K562 (cell line): Measurements from ENCODE around the gene GOLPH3. TPM values are rescaled to one million over a fixed set of nuclear protein-coding genes. Genes with fewer than 3 reads are reported as not detected.

Source experiments
- BDP1 ChIP-seq: IDR thresholded peaks from 3 replicates; pipeline ENCODE4 v1.6.1; 2011; ENCODE audit not compliant: insufficient read length, insufficient read depth
- C11orf30 ChIP-seq: fragments of 450-650 bp; IDR thresholded peaks from 2 replicates; pipeline ENCODE4 v1.6.1; 2016; ENCODE audit warnings: low read depth, mild to moderate bottlenecking
- CBX1 ChIP-seq: sonication (generic); IDR thresholded peaks from 2 replicates; pipeline ENCODE4 v1.6.1; 2016; ENCODE audit warnings: antibody characterized with exemption, low read depth, mild to moderate bottlenecking
- CCAR2 ChIP-seq: fragments of 200-400 bp; formaldehyde crosslinking; IDR thresholded peaks from 2 replicates; pipeline ENCODE4 v1.6.1; 2017; ENCODE audit warnings: mild to moderate bottlenecking, low read depth, low read length
- CHCHD3 ChIP-seq: fragments of 250-450 bp; sonication (Bioruptor Pico); IDR thresholded peaks from 2 replicates; pipeline ENCODE4 v2.1.2; 2022; ENCODE audit warnings: mild to moderate bottlenecking
- FOXP1 ChIP-seq: sonication (generic); formaldehyde crosslinking; IDR thresholded peaks from 2 replicates; pipeline ENCODE4 v1.8.0; 2022; ENCODE audit warnings: mild to moderate bottlenecking, missing genetic modification reagents
- FUS ChIP-seq: fragments of 200-400 bp; formaldehyde crosslinking; optimal IDR thresholded peaks from 2 replicates; pipeline ENCODE3; 2017; ENCODE audit warnings: low read depth, low read length
- HNRNPH1 ChIP-seq: fragments of 200-400 bp; formaldehyde crosslinking; optimal IDR thresholded peaks from 2 replicates; pipeline ENCODE3; 2017; ENCODE audit warnings: low read depth, mild to moderate bottlenecking, low read length, moderate library complexity
- KDM5B ChIP-seq: fragments of 200-600 bp; sonication (generic); IDR thresholded peaks from 2 replicates; pipeline ENCODE4 v1.6.1; 2012; ENCODE audit warnings: low read depth, mild to moderate bottlenecking, moderate library complexity, low read length, control low read depth, inconsistent platforms; ENCODE audit not compliant: insufficient replicate concordance
- NCOA6 ChIP-seq: fragments of 450-650 bp; IDR thresholded peaks from 2 replicates; pipeline ENCODE4 v1.6.1; 2017; ENCODE audit warnings: mild to moderate bottlenecking
- NELFE ChIP-seq: IDR thresholded peaks from 2 replicates; pipeline ENCODE4 v1.6.1; 2011; ENCODE audit warnings: mild to moderate bottlenecking; ENCODE audit not compliant: insufficient read depth, insufficient read length
- PTTG1 ChIP-seq: fragments of 450-650 bp; IDR thresholded peaks from 2 replicates; pipeline ENCODE4 v1.6.1; 2016; ENCODE audit warnings: low read depth, mild to moderate bottlenecking, missing genetic modification characterization, missing compliant biosample characterization
- SETDB1 ChIP-seq: IDR thresholded peaks from one replicate; pipeline ENCODE4 v1.6.1; 2012; ENCODE audit warnings: low read length, control low read depth, inconsistent platforms
- SMAD2 ChIP-seq: fragments of 150-350 bp; IDR thresholded peaks from 2 replicates; pipeline ENCODE4 v1.6.1; 2014; ENCODE audit warnings: low read depth, mild to moderate bottlenecking, low read length
- SREBF2 ChIP-seq: sonication (generic); formaldehyde crosslinking; IDR thresholded peaks from 2 replicates; pipeline ENCODE4 v1.4.0; 2020; ENCODE audit warnings: mild to moderate bottlenecking, missing genetic modification reagents
- SRF ChIP-seq, 2 experiments: fragments of 250-450, 450-650 bp in 1 of 2; sonication (Bioruptor Pico) in 1 of 2; sonication (generic) in 1 of 2; formaldehyde crosslinking; IDR thresholded peaks; 2 replicates each; pipeline versions ENCODE4 v1.5.0 to v1.5.1; 2020 to 2022; ENCODE audit warnings: mild to moderate bottlenecking in 1 of 2, missing genetic modification reagents in 1 of 2
- TAF7 ChIP-seq: fragments of 450-650 bp; IDR thresholded peaks from 2 replicates; pipeline ENCODE4 v1.6.1; 2016; ENCODE audit warnings: missing genetic modification characterization, missing compliant biosample characterization
- TARDBP ChIP-seq: fragments of 450-650 bp; IDR thresholded peaks from 2 replicates; pipeline ENCODE4 v1.6.1; 2016
- TBL1XR1 ChIP-seq, 2 experiments: IDR thresholded peaks; 2 replicates each; pipeline ENCODE4 v1.6.1; 2012; ENCODE audit warnings: improper control_type of control experiment in 2 of 2, low read length in 2 of 2, mild to moderate bottlenecking in 1 of 2
- XRCC3 ChIP-seq: fragments of 450-650 bp; IDR thresholded peaks from 2 replicates; pipeline ENCODE4 v1.6.1; 2017; ENCODE audit warnings: mild to moderate bottlenecking, moderate library complexity
- ZNF134 ChIP-seq: fragments of 250-450 bp; sonication (Bioruptor Pico); conservative IDR thresholded peaks from 2 replicates; pipeline ENCODE4 v1.4.0; 2020
- ZNF395 ChIP-seq: fragments of 200-800 bp; sonication (Bioruptor generic); IDR thresholded peaks from 2 replicates; pipeline ENCODE4 v1.6.1; 2017; ENCODE audit warnings: missing genetic modification characterization, missing compliant biosample characterization
- polyA plus RNA-seq, 8 experiments: library from polyadenylated mRNA; depleted of rRNA in 4 of 8; stranded (reverse) in 5 of 8; unstranded in 3 of 8; fragments of >200 nt; fragmentation: Nextera tagmentation in 2 of 8; fragmentation: Illumina TruSeq in 1 of 8; extraction: Ambion mirVana in 2 of 8; extraction: Trizol in 1 of 8; gene quantifications; 2 replicates each; pipeline versions ENCODE4 v1.2.1 to v1.2.3, GENCODE V29; 2011 to 2014; ENCODE audit warnings: inconsistent platforms in 1 of 8, missing spikeins in 1 of 8
- total RNA-seq, 7 experiments: library from RNA; depleted of rRNA in 6 of 7; stranded (reverse); fragments of >200 nt in 6 of 7; fragmentation: Illumina TruSeq in 2 of 7; extraction: Trizol in 2 of 7; gene quantifications; 2 replicates each; pipeline versions ENCODE4 v1.2.1 to v1.2.3, GENCODE V29; 2011 to 2021; ENCODE audit warnings: low replicate concordance in 1 of 7
- TF ChIP-seq, protein P1 (sequence below): sonication (generic); formaldehyde crosslinking; IDR thresholded peaks from 2 replicates; pipeline ENCODE4 v1.8.1; 2023; ENCODE audit warnings: mild to moderate bottlenecking, missing genetic modification reagents
- TF ChIP-seq, protein P2 (sequence below), 2 experiments: fragments of 450-650 bp; conservative IDR thresholded peaks; 2 replicates each; pipeline ENCODE4 v1.6.1; 2017; ENCODE audit warnings: mild to moderate bottlenecking in 2 of 2, moderate library complexity in 2 of 2

The GOLPH3 gene
- total and polyA plus RNA-seq, 9 of the 15 experiments (the other 6 are each of a cell fraction or from before 2014, with no cell fraction given), result 18.8 to 94.6 (median 55.1) TPM

DNA sequence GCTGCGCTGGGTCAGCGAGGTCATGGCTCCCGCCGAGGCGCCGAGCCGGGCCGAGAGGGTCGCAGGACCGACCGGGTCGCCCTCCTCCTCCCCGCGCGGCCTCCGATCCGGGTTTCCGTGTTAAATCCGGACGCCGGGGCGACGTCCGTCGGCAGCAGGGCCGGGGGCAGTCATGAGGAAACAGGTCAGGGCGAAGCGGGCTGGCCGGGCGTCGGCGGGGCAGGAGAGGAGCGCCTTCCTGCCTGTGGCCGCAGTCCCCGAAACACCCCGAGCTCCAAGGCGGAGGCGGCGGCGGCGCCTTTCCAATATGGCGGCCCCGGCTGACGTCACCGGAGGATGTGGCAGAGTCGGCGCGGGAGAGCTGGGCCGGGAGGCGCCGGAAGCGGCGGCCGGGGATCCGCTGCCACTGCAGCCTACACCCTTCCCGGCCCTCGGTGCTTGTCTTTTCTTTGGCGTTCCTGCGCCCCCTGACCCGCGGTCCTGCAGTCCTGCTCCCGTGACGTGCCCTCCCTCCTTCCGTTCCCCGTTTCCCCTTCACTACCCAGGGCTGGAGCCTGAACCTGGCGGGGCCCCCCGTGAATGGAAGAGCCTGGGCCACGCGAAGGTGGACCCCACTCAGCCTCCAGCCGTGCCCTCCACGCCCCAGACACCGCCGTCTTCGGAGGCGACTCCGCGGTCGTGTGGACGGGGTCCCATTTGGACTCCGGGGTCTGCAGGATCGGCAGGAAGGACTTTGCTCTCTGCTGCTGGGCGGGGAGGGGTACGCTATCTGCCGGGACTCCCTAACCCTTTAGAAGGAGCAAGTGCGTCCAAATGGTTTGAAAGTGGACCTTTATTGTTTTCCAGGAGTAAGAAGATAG lies at the start of gene GOLPH3 (continued):
- TF ChIP-seq XRCC3, result no peak
- peak; percentile 46; the same call in 1 of the 2 replicates for TF ChIP-seq ZNF395
- TF ChIP-seq NELFE, result no peak
- TF ChIP-seq SMAD2, result no peak
- TF ChIP-seq HNRNPH1, result no peak
- no peak for TF ChIP-seq NCOA6
- TF ChIP-seq FUS, result no peak
- no peak; the same call in 1 of the 2 replicates for TF ChIP-seq FOXP1 (CRISPR knock-in tag)
- TF ChIP-seq TAF7 (tag), result peak; percentile 84
- no peak; the same call in none of the 2 replicates for TF ChIP-seq TARDBP
- no peak for TF ChIP-seq CCAR2
- TF ChIP-seq SRF (CRISPR knock-in tag; IDR thresholded peaks at IDR 0.05), result peak in 1 of 2 experiments; percentile 43; a peak in 1 of 4 replicates
- no peak for TF ChIP-seq BDP1
- TF ChIP-seq, protein P1, sequence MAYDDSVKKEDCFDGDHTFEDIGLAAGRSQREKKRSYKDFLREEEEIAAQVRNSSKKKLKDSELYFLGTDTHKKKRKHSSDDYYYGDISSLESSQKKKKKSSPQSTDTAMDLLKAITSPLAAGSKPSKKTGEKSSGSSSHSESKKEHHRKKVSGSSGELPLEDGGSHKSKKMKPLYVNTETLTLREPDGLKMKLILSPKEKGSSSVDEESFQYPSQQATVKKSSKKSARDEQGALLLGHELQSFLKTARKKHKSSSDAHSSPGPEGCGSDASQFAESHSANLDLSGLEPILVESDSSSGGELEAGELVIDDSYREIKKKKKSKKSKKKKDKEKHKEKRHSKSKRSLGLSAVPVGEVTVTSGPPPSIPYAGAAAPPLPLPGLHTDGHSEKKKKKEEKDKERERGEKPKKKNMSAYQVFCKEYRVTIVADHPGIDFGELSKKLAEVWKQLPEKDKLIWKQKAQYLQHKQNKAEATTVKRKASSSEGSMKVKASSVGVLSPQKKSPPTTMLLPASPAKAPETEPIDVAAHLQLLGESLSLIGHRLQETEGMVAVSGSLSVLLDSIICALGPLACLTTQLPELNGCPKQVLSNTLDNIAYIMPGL (CRISPR knock-in tag), result peak; percentile 78
- peak; percentile 20; the same call in 1 of the 2 replicates for TF ChIP-seq CHCHD3
- TF ChIP-seq CBX1, result peak; percentile 92
- TF ChIP-seq TBL1XR1 (IDR thresholded peaks at IDR 0.05; ENCODE audit: low read length in 2 of 2), result 0 out of 4 replicates have a peak, but pooled peaks of 1 of the 2 experiments have one; percentile 9
- no peak for TF ChIP-seq C11orf30
- TF ChIP-seq, protein P2, sequence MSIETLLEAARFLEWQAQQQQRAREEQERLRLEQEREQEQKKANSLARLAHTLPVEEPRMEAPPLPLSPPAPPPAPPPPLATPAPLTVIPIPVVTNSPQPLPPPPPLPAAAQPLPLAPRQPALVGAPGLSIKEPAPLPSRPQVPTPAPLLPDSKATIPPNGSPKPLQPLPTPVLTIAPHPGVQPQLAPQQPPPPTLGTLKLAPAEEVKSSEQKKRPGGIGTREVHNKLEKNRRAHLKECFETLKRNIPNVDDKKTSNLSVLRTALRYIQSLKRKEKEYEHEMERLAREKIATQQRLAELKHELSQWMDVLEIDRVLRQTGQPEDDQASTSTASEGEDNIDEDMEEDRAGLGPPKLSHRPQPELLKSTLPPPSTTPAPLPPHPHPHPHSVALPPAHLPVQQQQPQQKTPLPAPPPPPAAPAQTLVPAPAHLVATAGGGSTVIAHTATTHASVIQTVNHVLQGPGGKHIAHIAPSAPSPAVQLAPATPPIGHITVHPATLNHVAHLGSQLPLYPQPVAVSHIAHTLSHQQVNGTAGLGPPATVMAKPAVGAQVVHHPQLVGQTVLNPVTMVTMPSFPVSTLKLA (conservative IDR thresholded peaks at IDR 0.05), result no peak; a peak in 1 of 4 replicates
- peak; percentile 94 for TF ChIP-seq KDM5B
- no peak for TF ChIP-seq PTTG1 (tag)
- TF ChIP-seq SREBF2 (CRISPR knock-in tag), result no peak
- TF ChIP-seq ZNF134 (CRISPR knock-in tag), result no peak
- TF ChIP-seq SETDB1, result no peak
